Endothelial cell of umbilical vein (primary cell): ENCODE data around the gene SEMA4D. TPM values are rescaled to one million over a fixed set of nuclear protein-coding genes. Genes with fewer than 3 reads are reported as not detected.

Experiments used
- BruUV-seq: library from RNA; stranded (reverse); fragments of 400-500 nt; replicated peaks from 2 replicates; lab custom pipeline; 2021; lab: Mats Ljungman, UMichigan
- CTCF ChIA-PET: fragments of 300-600, 350-600 bp; sonication (Branson Sonifier 250); formaldehyde crosslinking; loops from one replicate; lab custom pipeline; 2021; ENCODE audit warnings: antibody characterized with exemption, inconsistent platforms; lab: Charles Lee
- POLR2A ChIA-PET: fragments of 300-600, 350-600 bp; sonication (Branson Sonifier 250); formaldehyde crosslinking; loops from one replicate; lab custom pipeline; 2021; ENCODE audit warnings: antibody characterized with exemption, inconsistent platforms; lab: Charles Lee
- DNase-seq: peaks from one replicate; pipeline ENCODE4 v3.0.0-alpha.2; 2011; ENCODE audit warnings: low read depth, low spot score
- FAIRE-seq: peaks from 2 replicates; lab custom pipeline; 2011; peaks lifted over from hg19 to GRCh38; lab: Jason Lieb, UNC
- H2AFZ ChIP-seq: 2 replicates; pipeline ENCODE4 v1.6.0; 2012; ENCODE audit warnings: low read depth, low read length, control low read depth, inconsistent platforms
- H3K27ac ChIP-seq: 2 replicates; pipeline ENCODE4 v1.5.1; 2011; ENCODE audit warnings: low read depth, mild to moderate bottlenecking, control low read depth, low read length, moderate library complexity; ENCODE audit not compliant: insufficient read depth
- H3K27me3 ChIP-seq, 2 experiments: 2 replicates each; pipeline versions ENCODE4 v1.6.0 to v1.6.1; 2011; ENCODE audit warnings: low read length in 2 of 2, mixed read lengths in 1 of 2; ENCODE audit not compliant: control insufficient read depth in 2 of 2, insufficient read depth in 2 of 2
- H3K36me3 ChIP-seq, 2 experiments: 2 replicates in 1 of 2; 3 replicates in 1 of 2; pipeline ENCODE4 v1.5.1; 2011; ENCODE audit warnings: low read length in 2 of 2, mild to moderate bottlenecking in 1 of 2, moderate library complexity in 1 of 2; ENCODE audit not compliant: control insufficient read depth in 2 of 2, insufficient read depth in 2 of 2; ENCODE audit errors: extremely low read depth in 1 of 2
- H3K4me1 ChIP-seq: 3 replicates; pipeline ENCODE4 v1.5.1; 2011; ENCODE audit warnings: mild to moderate bottlenecking, low read length; ENCODE audit not compliant: control insufficient read depth, insufficient read depth; ENCODE audit errors: extremely low read depth
- H3K4me2 ChIP-seq: 2 replicates; pipeline ENCODE4 v1.6.1; 2011; ENCODE audit warnings: low read length, control low read depth, mixed read lengths; ENCODE audit not compliant: insufficient read depth
- H3K4me3 ChIP-seq, 3 experiments: fragments of 200-600 bp in 1 of 3; sonication (generic), shearing (Covaris generic) in 1 of 3; replicated peaks in 1 of 3; 2 replicates each; pipeline ENCODE4 v1.5.1; 2011 to 2016; ENCODE audit warnings: control low read depth in 3 of 3, low read length in 3 of 3, mild to moderate bottlenecking in 2 of 3, inconsistent platforms in 1 of 3, low read depth in 1 of 3, moderate library complexity in 1 of 3; ENCODE audit not compliant: insufficient read depth in 1 of 3
- H3K79me2 ChIP-seq: 2 replicates; pipeline ENCODE4 v1.6.0; 2012; ENCODE audit warnings: low read length, inconsistent platforms; ENCODE audit not compliant: control insufficient read depth, insufficient read depth
- H3K9ac ChIP-seq: replicated peaks from 2 replicates; pipeline ENCODE3; 2011; ENCODE audit warnings: low read length, control low read depth; ENCODE audit not compliant: insufficient read depth; ENCODE audit errors: extremely low read depth
- H3K9me1 ChIP-seq: replicated peaks from 3 replicates; pipeline ENCODE4 v1.6.0; 2011; ENCODE audit warnings: mild to moderate bottlenecking, low read length; ENCODE audit not compliant: control insufficient read depth, insufficient read depth; ENCODE audit errors: extremely low read depth
- H3K9me3 ChIP-seq: replicated peaks from 2 replicates; pipeline ENCODE4 v1.5.1; 2012; ENCODE audit warnings: low read length, inconsistent platforms; ENCODE audit not compliant: control insufficient read depth, insufficient read depth
- H4K20me1 ChIP-seq: replicated peaks from 2 replicates; pipeline ENCODE3; 2011; ENCODE audit warnings: mild to moderate bottlenecking, low read length; ENCODE audit not compliant: control insufficient read depth, insufficient read depth; ENCODE audit errors: extremely low read depth
- EZH2 ChIP-seq: IDR thresholded peaks from 2 replicates; pipeline ENCODE4 v1.6.1; 2012; ENCODE audit warnings: borderline replicate concordance, low read depth, mild to moderate bottlenecking, moderate library complexity, low read length, inconsistent platforms; ENCODE audit not compliant: severe bottlenecking
- FOS ChIP-seq: IDR thresholded peaks from 2 replicates; pipeline ENCODE4 v1.6.1; 2011; ENCODE audit warnings: mild to moderate bottlenecking, low read length, moderate library complexity, borderline replicate concordance; ENCODE audit not compliant: insufficient read depth
- GATA2 ChIP-seq: IDR thresholded peaks from 2 replicates; pipeline ENCODE4 v1.7.0; 2011; ENCODE audit warnings: low read depth, mild to moderate bottlenecking, moderate library complexity, mixed read lengths, low read length; ENCODE audit not compliant: insufficient read length, insufficient read depth
- JUN ChIP-seq: IDR thresholded peaks from 2 replicates; pipeline ENCODE4 v1.6.1; 2011; ENCODE audit warnings: borderline replicate concordance, low read depth; ENCODE audit not compliant: insufficient read length, insufficient read depth
- MYC ChIP-seq: IDR thresholded peaks from one replicate; pipeline ENCODE4 v1.6.1; 2011; ENCODE audit warnings: mild to moderate bottlenecking, low read depth, low read length
- POLR2A ChIP-seq: IDR thresholded peaks from 2 replicates; pipeline ENCODE4 v1.6.1; 2012; ENCODE audit warnings: low read depth, mild to moderate bottlenecking, control low read depth, low read length
- POLR2AphosphoS5 ChIP-seq: IDR thresholded peaks from 2 replicates; pipeline ENCODE4 v1.6.1; 2012; ENCODE audit warnings: low read depth, mild to moderate bottlenecking, control low read depth, low read length, moderate library complexity; ENCODE audit not compliant: insufficient read depth
- dilution Hi-C: fragments of 300-500 bp; cut with MboI; formaldehyde crosslinking; loops from one replicate; pipeline ENCODE4 v1.15.0; 2019; ENCODE audit warnings: low sequenced_read_pairs; ENCODE audit not compliant: extremely low pct_ligation_motif_present
- intact Hi-C: fragments of 100-400 bp; cut with micrococcal nuclease; formaldehyde crosslinking; loops from one replicate; pipeline ENCODE4 v1.10.0; 2022
- polyA plus RNA-seq, 4 experiments: library from polyadenylated mRNA; depleted of rRNA in 3 of 4; stranded (reverse) in 3 of 4; unstranded in 1 of 4; fragments of >200 nt; gene quantifications; 2 replicates each; pipeline versions ENCODE4 v1.2.1 to v1.2.3, GENCODE V29; 2011 to 2012; ENCODE audit warnings: missing spikeins in 1 of 4
- total RNA-seq: library from RNA; stranded (reverse); gene quantifications from 2 replicates; pipeline ENCODE4 v1.2.3, GENCODE V29; 2021
- TF ChIP-seq, protein P1 (sequence below), 2 donors: IDR thresholded peaks; 1 replicate in 1 of 2; 2 replicates in 1 of 2; pipeline ENCODE4 v1.5.1; 2011; ENCODE audit warnings: low read length in 2 of 2, mild to moderate bottlenecking in 2 of 2, moderate library complexity in 2 of 2, control low read depth in 1 of 2, inconsistent platforms in 1 of 2, low read depth in 1 of 2; ENCODE audit not compliant: insufficient read depth in 1 of 2; ENCODE audit errors: extremely low read depth in 1 of 2
- TF ChIP-seq, protein P2 (sequence below): IDR thresholded peaks from 2 replicates; pipeline ENCODE4 v1.6.1; 2011; ENCODE audit not compliant: insufficient read depth, insufficient read length

SEMA4D gene
- total and polyA plus RNA-seq, 2 donors (not counting 3 experiments of a cell fraction or from before 2014, with no cell fraction given), result 3.9 to 15.7 TPM

DNA sequence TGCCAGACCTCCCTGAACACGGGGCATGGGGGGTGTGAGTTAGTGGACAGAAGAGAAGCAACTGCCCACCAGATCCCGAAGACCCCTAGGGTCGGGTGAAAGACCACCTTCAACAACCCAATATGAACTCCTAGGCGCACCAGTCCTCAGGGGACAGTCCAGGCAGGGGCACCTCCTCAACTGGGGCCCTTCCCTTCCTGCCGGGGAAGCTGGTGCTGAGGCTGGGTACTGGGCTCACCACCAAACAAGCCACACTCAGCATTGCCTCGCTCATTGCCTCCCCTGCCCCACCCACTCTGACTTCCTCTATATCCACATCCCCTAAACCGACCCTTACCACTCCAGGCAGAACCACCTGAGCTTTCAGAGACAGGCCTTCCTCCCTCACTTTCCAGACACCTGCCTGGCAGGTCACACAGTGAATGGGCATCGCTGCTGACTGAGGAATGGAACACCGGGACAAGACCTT is 42.5 kb downstream of the SEMA4D start:
- dilution Hi-C loops (no loop called here), intact Hi-C loops (no loop called here)
- H3K9ac ChIP-seq, result no peak overlapping the region
- POLR2A ChIA-PET, result no interaction called here
- H3K4me2 ChIP-seq, result no peak overlapping the region
- CTCF ChIA-PET, result no interaction called here
- no peaks in the 10 kb centered on the region for H3K9me3 ChIP-seq
- no TSS peak for BruUV-seq
- H3K4me1 ChIP-seq, result no peaks in the 10 kb centered on the region
- H3K36me3 ChIP-seq, result peaks cover 0 to 5% of the 10 kb centered on the region in 2 experiments
- H3K9me1 ChIP-seq, result no peaks in the 10 kb centered on the region
- H3K27ac ChIP-seq, result no peak overlapping the region
- no peaks in the 10 kb centered on the region for H4K20me1 ChIP-seq
- TF ChIP-seq GATA2 (no peak), EZH2 (no peak), POLR2AphosphoS5 (no peak), JUN (no peak), FOS (no peak), POLR2A (no peak), MYC (no peak)
- TF ChIP-seq, protein P1, sequence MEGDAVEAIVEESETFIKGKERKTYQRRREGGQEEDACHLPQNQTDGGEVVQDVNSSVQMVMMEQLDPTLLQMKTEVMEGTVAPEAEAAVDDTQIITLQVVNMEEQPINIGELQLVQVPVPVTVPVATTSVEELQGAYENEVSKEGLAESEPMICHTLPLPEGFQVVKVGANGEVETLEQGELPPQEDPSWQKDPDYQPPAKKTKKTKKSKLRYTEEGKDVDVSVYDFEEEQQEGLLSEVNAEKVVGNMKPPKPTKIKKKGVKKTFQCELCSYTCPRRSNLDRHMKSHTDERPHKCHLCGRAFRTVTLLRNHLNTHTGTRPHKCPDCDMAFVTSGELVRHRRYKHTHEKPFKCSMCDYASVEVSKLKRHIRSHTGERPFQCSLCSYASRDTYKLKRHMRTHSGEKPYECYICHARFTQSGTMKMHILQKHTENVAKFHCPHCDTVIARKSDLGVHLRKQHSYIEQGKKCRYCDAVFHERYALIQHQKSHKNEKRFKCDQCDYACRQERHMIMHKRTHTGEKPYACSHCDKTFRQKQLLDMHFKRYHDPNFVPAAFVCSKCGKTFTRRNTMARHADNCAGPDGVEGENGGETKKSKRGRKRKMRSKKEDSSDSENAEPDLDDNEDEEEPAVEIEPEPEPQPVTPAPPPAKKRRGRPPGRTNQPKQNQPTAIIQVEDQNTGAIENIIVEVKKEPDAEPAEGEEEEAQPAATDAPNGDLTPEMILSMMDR (IDR thresholded peaks at IDR 0.05; ENCODE audit: extremely low read depth in 1 of 2, insufficient read depth in 1 of 2, low read depth in 1 of 2, low read length in 2 of 2), result no peak
- TF ChIP-seq, protein P2, sequence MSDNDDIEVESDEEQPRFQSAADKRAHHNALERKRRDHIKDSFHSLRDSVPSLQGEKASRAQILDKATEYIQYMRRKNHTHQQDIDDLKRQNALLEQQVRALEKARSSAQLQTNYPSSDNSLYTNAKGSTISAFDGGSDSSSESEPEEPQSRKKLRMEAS, result no peak
- H3K27me3 ChIP-seq, result no peaks in the 10 kb centered on the region
- no peak for DNase-seq
- no peak for FAIRE-seq
- no peak overlapping the region for H3K4me3 ChIP-seq
- H3K79me2 ChIP-seq, result no peaks in the 10 kb centered on the region
- no peak overlapping the region for H2AFZ ChIP-seq
